VCaP (cell line): ENCODE measurements around the gene HIVEP2.

ENCODE experiments used
- H3K27ac ChIP-seq: fragments of 450-650 bp; 2 replicates; pipeline ENCODE4 v1.5.1; 2017
- TF ChIP-seq, protein P1 (sequence below): fragments of 450-650 bp; conservative IDR thresholded peaks from 2 replicates; pipeline ENCODE4 v1.5.1; 2017; ENCODE audit warnings: mild to moderate bottlenecking, moderate library complexity

Gene HIVEP2

DNA sequence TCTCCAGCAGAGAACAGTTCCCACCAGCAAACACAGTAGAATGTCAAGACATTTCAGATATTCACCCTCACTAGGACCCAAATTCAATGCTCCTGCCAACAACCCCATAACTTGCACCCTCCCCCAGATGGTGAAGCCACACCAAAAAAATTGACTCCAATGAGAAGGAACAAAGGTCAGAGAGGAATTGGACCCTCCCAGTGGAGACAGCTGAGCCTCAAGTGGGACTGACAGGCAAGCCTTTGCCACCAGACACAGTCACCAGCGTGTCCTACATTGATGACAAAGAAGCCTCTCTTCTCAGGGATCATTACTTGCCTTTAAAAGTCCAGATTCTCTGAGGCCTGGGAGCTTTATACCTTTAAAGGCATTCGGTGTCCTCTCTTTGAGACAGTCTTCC is 64.8 kb downstream of the HIVEP2 start:
- TF ChIP-seq, protein P1, sequence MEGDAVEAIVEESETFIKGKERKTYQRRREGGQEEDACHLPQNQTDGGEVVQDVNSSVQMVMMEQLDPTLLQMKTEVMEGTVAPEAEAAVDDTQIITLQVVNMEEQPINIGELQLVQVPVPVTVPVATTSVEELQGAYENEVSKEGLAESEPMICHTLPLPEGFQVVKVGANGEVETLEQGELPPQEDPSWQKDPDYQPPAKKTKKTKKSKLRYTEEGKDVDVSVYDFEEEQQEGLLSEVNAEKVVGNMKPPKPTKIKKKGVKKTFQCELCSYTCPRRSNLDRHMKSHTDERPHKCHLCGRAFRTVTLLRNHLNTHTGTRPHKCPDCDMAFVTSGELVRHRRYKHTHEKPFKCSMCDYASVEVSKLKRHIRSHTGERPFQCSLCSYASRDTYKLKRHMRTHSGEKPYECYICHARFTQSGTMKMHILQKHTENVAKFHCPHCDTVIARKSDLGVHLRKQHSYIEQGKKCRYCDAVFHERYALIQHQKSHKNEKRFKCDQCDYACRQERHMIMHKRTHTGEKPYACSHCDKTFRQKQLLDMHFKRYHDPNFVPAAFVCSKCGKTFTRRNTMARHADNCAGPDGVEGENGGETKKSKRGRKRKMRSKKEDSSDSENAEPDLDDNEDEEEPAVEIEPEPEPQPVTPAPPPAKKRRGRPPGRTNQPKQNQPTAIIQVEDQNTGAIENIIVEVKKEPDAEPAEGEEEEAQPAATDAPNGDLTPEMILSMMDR: no peak
- no peak overlapping the region for H3K27ac ChIP-seq

- no peak overlapping the region for H3K27ac ChIP-seq
- TF ChIP-seq, protein P1: no peak
Observed at GRCh38 chr6:142879527-142879926, 65.4 kb downstream of the HIVEP2 start.

DNA sequence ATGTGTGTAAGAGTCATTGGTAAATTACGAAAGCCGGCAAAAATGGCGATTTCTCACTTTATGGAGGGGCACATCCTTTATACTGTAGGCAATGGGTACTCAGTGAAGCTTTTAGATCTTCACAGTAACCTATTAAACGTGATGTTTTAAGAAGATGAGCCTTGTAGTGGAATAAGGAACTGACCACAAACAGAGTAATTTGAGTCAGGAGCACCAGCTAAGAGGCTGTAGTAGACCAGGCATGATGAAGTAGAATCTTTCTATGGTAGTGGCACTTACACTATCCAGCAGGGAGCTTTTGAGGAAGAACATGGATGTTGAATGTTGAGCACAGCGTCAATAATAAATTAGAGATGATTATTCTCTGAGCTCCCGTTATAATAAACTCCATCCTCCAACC is 65.9 kb downstream of the HIVEP2 start:
- TF ChIP-seq, protein P1: no peak
- H3K27ac ChIP-seq: no peak overlapping the region

DNA sequence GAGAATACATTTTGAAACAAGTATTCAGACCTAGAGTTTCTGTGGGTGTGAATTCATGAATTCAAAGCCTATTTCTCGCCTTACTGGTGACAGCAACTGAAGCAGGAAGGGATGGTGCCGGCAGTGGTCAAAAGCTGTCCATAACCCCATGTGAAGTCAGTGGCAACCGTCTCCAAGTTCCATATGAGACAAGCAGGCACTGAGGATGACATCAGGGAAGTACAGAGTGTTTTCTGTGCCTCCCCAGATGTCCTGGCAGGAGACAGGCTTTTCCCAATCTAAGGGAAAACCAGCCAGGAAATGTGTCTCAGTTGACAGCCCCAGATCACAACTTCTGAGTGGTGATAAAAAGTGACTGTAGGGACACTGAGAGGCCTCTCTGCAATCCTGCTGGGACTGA is 66.6 kb downstream of the HIVEP2 start:
- TF ChIP-seq, protein P1: no peak
- H3K27ac ChIP-seq: no peak overlapping the region

DNA sequence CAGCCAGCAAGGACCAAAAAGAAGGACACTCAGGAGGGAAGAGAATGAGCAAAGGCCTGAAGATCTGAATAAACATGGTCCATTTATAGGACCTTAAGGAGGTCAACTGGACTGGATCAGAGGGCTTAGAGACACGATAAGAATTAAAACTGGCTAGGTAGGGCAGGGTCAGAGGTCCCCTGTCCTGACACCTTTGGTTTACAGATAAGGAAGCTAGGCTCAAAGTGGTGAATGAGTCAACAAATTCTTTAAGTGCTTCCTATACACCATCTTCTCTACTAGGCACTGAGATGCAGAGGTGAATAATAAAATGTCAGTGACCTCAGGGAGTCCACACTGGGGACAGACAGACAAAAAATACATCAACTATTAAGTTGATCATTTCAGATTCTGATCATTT is 70.3 kb downstream of the HIVEP2 start:
- TF ChIP-seq, protein P1: no peak
- no peak overlapping the region for H3K27ac ChIP-seq

DNA sequence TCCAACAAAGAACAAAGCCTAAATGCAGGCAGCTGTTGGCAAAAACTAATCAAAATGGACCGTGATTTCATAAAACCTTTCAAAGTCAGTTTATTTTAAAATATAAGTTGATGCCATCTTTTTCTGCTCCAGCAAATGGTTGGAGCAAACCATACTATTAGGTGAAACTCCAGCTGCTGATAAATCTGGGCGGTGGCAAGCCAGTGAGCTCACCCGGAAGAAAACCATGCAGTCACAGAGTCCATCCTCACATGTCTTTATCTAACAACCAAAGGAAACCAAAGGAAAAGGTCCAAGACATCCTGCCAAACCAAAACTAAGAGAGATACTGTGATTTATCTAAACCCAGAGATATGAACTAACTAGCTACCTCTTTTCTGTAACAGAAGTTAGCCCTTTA is 72.6 kb downstream of the HIVEP2 start:
- H3K27ac ChIP-seq: peak overlapping the region; percentile 28; the same call in 1 of the 2 replicates
- TF ChIP-seq, protein P1: no peak

DNA sequence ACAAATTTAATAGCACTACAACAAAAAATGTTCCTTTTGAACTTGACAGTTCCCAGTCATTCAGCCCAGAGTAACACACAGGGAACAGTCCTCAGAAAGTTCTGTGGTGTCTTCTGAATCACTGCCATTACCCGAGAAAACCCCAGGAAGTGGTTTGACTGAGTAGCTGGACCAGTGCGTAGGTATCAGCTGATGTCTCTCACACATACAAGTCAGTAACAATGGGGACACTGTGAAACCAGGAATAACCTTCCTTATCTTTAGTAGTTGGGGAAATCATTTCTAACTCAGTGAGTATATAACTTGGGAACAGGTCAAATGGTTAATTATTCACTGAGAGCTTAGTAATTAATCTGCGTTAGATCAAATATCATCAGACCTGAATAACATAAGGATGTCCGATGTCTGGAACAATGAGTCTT is 73.1 kb downstream of the HIVEP2 start:
- H3K27ac ChIP-seq: peak overlapping the region; percentile 28; the same call in 1 of the 2 replicates
- TF ChIP-seq, protein P1: no peak
